HEK293T (cell line): Measurements from ENCODE around the gene PCDHGA7.
"Not testable (repeated sequence)": the region's sequence is repeated elsewhere in the genome, so short reads cannot be mapped to it uniquely, and the experiment has no call there.

Experiments used
- CTCF ChIA-PET: fragments of 350-600 bp; formaldehyde crosslinking; extraction: SDS; loops from one replicate; lab custom pipeline; 2021; ENCODE audit warnings: antibody characterized with exemption, inconsistent platforms; lab: Yijun Ruan, JAX
- POLR2A ChIA-PET: fragments of 350-600 bp; formaldehyde crosslinking; extraction: SDS; loops from one replicate; lab custom pipeline; 2020; ENCODE audit warnings: antibody characterized with exemption, inconsistent platforms; lab: Yijun Ruan, JAX
- DNase-seq: peaks from one replicate; pipeline ENCODE4 v3.0.0; 2012; ENCODE audit warnings: mixed read lengths; ENCODE audit errors: extremely low spot score
- ARNT ChIP-seq: fragments of 450-650 bp; IDR thresholded peaks from 2 replicates; pipeline ENCODE4 v1.6.1; 2017; ENCODE audit warnings: mild to moderate bottlenecking
- BHLHE40 ChIP-seq: fragments of 450-650 bp; IDR thresholded peaks from 2 replicates; pipeline ENCODE4 v1.6.1; 2016; ENCODE audit warnings: mild to moderate bottlenecking, moderate library complexity, borderline replicate concordance
- CTBP1 ChIP-seq: fragments of 450-650 bp; IDR thresholded peaks from 2 replicates; pipeline ENCODE4 v1.6.1; 2016; ENCODE audit warnings: borderline replicate concordance
- ELF4 ChIP-seq: fragments of 450-650 bp; IDR thresholded peaks from 2 replicates; pipeline ENCODE4 v1.6.1; 2017; ENCODE audit warnings: antibody characterized with exemption
- FOXA1 ChIP-seq: fragments of 450-650 bp; IDR thresholded peaks from 2 replicates; pipeline ENCODE4 v1.6.1; 2016; ENCODE audit warnings: mild to moderate bottlenecking
- FOXK2 ChIP-seq: fragments of 450-650 bp; IDR thresholded peaks from 2 replicates; pipeline ENCODE4 v1.6.1; 2016; ENCODE audit warnings: mild to moderate bottlenecking
- FOXM1 ChIP-seq: fragments of 450-650 bp; IDR thresholded peaks from 2 replicates; pipeline ENCODE4 v1.6.1; 2017; ENCODE audit warnings: mild to moderate bottlenecking, borderline replicate concordance
- HDGF ChIP-seq: fragments of 450-650 bp; IDR thresholded peaks from 2 replicates; pipeline ENCODE4 v1.6.1; 2017; ENCODE audit warnings: antibody characterized with exemption, borderline replicate concordance
- L3MBTL2 ChIP-seq: fragments of 450-650 bp; conservative IDR thresholded peaks from 2 replicates; pipeline ENCODE4 v1.6.1; 2016; ENCODE audit warnings: mild to moderate bottlenecking
- LEF1 ChIP-seq: fragments of 450-650 bp; IDR thresholded peaks from 2 replicates; pipeline ENCODE4 v1.6.1; 2017; ENCODE audit warnings: mild to moderate bottlenecking, borderline replicate concordance
- NFRKB ChIP-seq: fragments of 450-650 bp; IDR thresholded peaks from 2 replicates; pipeline ENCODE4 v1.6.1; 2016; ENCODE audit warnings: mild to moderate bottlenecking, moderate library complexity
- PKNOX1 ChIP-seq: fragments of 450-650 bp; IDR thresholded peaks from 2 replicates; pipeline ENCODE4 v1.6.1; 2016
- SP1 ChIP-seq: fragments of 450-650 bp; IDR thresholded peaks from 2 replicates; pipeline ENCODE4 v1.6.1; 2017
- SUZ12 ChIP-seq: fragments of 450-650 bp; IDR thresholded peaks from 2 replicates; pipeline ENCODE4 v1.6.1; 2016; ENCODE audit warnings: mild to moderate bottlenecking
- TARDBP ChIP-seq: fragments of 450-650 bp; IDR thresholded peaks from 2 replicates; pipeline ENCODE4 v1.6.1; 2016
- ZNF384 ChIP-seq: fragments of 450-650 bp; IDR thresholded peaks from 2 replicates; pipeline ENCODE4 v1.6.1; 2016

PCDHGA7 gene

GRCh38 chr5:141343953-141344463 lies 38.5 kb upstream of the PCDHGA7 start:
- POLR2A ChIA-PET: interaction anchor here (0.9 kb wide), 1 partner anchor 23 kb away, joined by 3 read pairs; the partner anchor contains the start of gene TAF7
- no peak for DNase-seq
- CTCF ChIA-PET: interaction anchor here (0.6 to 1.3 kb wide), 3 partner anchors 9 to 121 kb away, joined by 3 to 5 read pairs (median 3); partner anchors contain the start of gene PCDHB14
- TF ChIP-seq FOXA1 (no peak), SP1 (no peak), HDGF (no peak), L3MBTL2 (no peak), PKNOX1 (no peak), CTBP1 (no peak), TARDBP (no peak), ZNF384 (no peak), ELF4 (no peak), BHLHE40 (no peak), FOXK2 (no peak), FOXM1 (no peak), SUZ12 (no peak), ARNT (no peak), NFRKB (no peak), LEF1 (no peak)

GRCh38 chr5:141345327-141345726 lies 37.2 kb upstream of the PCDHGA7 start:
- ChIA-PET POLR2A (no interaction called here), CTCF (no interaction called here)
- no peak for TF ChIP-seq FOXM1
- TF ChIP-seq BHLHE40: no peak
- no peak for TF ChIP-seq ZNF384
- TF ChIP-seq CTBP1: no peak
- TF ChIP-seq TARDBP: no peak
- no peak for TF ChIP-seq LEF1
- TF ChIP-seq SUZ12: no peak
- TF ChIP-seq SP1: no peak
- TF ChIP-seq NFRKB: no peak
- TF ChIP-seq ELF4: no peak
- TF ChIP-seq ARNT: no peak
- no peak for TF ChIP-seq HDGF
- TF ChIP-seq PKNOX1: no peak
- TF ChIP-seq FOXA1: no peak
- no peak for TF ChIP-seq FOXK2
- TF ChIP-seq L3MBTL2: no peak
- DNase-seq: no peak

GRCh38 chr5:141346017-141346416 lies 36.5 kb upstream of the PCDHGA7 start:
- DNase-seq, POLR2A ChIA-PET, CTCF ChIA-PET: not testable (repeated sequence)

GRCh38 chr5:141349917-141350619 lies 32.5 kb upstream of the PCDHGA7 start, which contains the start of gene PCDHGB1:
TSS of gene PCDHGB1 (plus strand) at chr5:141350099. CDS start at chr5:141350261, 162 bp downstream.
- TF ChIP-seq FOXM1 (no peak), ZNF384 (no peak), LEF1 (no peak), FOXA1 (no peak), ARNT (no peak), ELF4 (no peak), SUZ12 (no peak), FOXK2 (no peak), PKNOX1 (no peak), SP1 (no peak), L3MBTL2 (no peak), TARDBP (no peak), NFRKB (no peak), HDGF (no peak), BHLHE40 (no peak), CTBP1 (no peak)
- POLR2A ChIA-PET: no interaction called here
- CTCF ChIA-PET: interaction anchor here (0.7 kb wide), 1 partner anchor 206 kb away, joined by 3 read pairs; no protein-coding TSS in a partner anchor
- DNase-seq: peak; percentile 51

- DNase-seq: no peak
- POLR2A ChIA-PET: no interaction called here
- TF ChIP-seq TARDBP (no peak), ELF4 (no peak), ARNT (no peak), HDGF (no peak), BHLHE40 (no peak), FOXM1 (no peak), CTBP1 (no peak), ZNF384 (no peak), L3MBTL2 (no peak), SP1 (no peak), LEF1 (no peak), SUZ12 (no peak), PKNOX1 (no peak), FOXA1 (no peak), FOXK2 (no peak)
- CTCF ChIA-PET: no interaction called here
Observed at GRCh38 chr5:141351591-141351990, 31.0 kb upstream of the PCDHGA7 start.
